ENCODE results near the gene OR6C2. TPM values are rescaled to one million over a fixed set of nuclear protein-coding genes. Genes with fewer than 3 reads are reported as not detected.
"Not testable (repeated sequence)": the region's sequence is repeated elsewhere in the genome, so short reads cannot be mapped to it uniquely, and the experiment has no call there.

Gene OR6C2
- total RNA-seq, 1 experiment from 2014 or later: not detected

GRCh38 chr12:55448825-55449224 lies 4.9 kb downstream of the OR6C2 start:
- Histone ChIP-seq H3K23ac (ENCODE audit: insufficient read length, low read depth, low read length) (no peak overlapping the region), H4K91ac (ENCODE audit: insufficient read length, low read depth, low read length) (no peak overlapping the region), H2BK5ac (ENCODE audit: insufficient read length, low read length) (no peak overlapping the region), H3K79me1 (ENCODE audit: insufficient read depth, low read depth, low read length, poor library complexity, severe bottlenecking) (no peaks in the 10 kb centered on the region), H2BK15ac (ENCODE audit: low read depth, low read length) (no peak overlapping the region), H3K56ac (ENCODE audit: insufficient read length, low read depth, low read length) (no peak overlapping the region), H3K27ac (ENCODE audit: insufficient read length, low read depth, low read length) (no peak overlapping the region), H3K18ac (ENCODE audit: insufficient read length, low read depth, low read length) (no peak overlapping the region), H2BK120ac (ENCODE audit: low read depth, low read length, poor library complexity, severe bottlenecking) (no peak overlapping the region), H3K27me3 (ENCODE audit: insufficient read depth, low read length) (no peaks in the 10 kb centered on the region), H3K4me2 (ENCODE audit: insufficient read depth, insufficient read length, low read length) (no peak overlapping the region), H3K79me2 (ENCODE audit: insufficient read depth, low read length) (no peaks in the 10 kb centered on the region), H3K4me1 (ENCODE audit: insufficient read depth, low read length) (no peaks in the 10 kb centered on the region), H2BK12ac (ENCODE audit: insufficient read length, low read depth, low read length) (no peak overlapping the region), H3K23me2 (ENCODE audit: insufficient read length, low read depth, low read length, poor library complexity, severe bottlenecking) (no peaks in the 10 kb centered on the region), H2AK5ac (ENCODE audit: insufficient read length, low read length) (no peak overlapping the region), H2BK20ac (ENCODE audit: low read depth, low read length, poor library complexity, severe bottlenecking) (no peak overlapping the region), H3K14ac (ENCODE audit: insufficient read depth, low read length) (no peak overlapping the region), H3K9me3 (ENCODE audit: control insufficient read depth, low read depth, low read length) (no peaks in the 10 kb centered on the region), H3K4ac (ENCODE audit: low read depth, low read length) (no peak overlapping the region), H4K5ac (ENCODE audit: insufficient read length, low read depth, low read length) (no peak overlapping the region), H3K9ac (ENCODE audit: extremely low read depth, insufficient read length, low read length) (no peak overlapping the region), H4K8ac (replicated peaks; ENCODE audit: insufficient read length, low read depth, low read length) (no peak overlapping the region), H2AFZ (ENCODE audit: low read length) (no peak overlapping the region), H4K20me1 (ENCODE audit: control insufficient read depth, insufficient read depth, insufficient read length) (no peaks in the 10 kb centered on the region), H3T11ph (ENCODE audit: low read length) (no peak overlapping the region)
- H3K27ac Mint-ChIP-seq: no peak overlapping the region
- DNase-seq: no peak
- H3K27me3 Mint-ChIP-seq (ENCODE audit: low read depth): 0 out of 2 replicates have a peak, but pooled peaks cover 1% of the 10 kb centered on the region
- no peaks in the 10 kb centered on the region for H3K4me1 Mint-ChIP-seq
- no peaks in the 10 kb centered on the region for H3K36me3 Mint-ChIP-seq (ENCODE audit: insufficient read depth in 1 of 3, low read depth in 3 of 3)
- no peaks in the 10 kb centered on the region for H3K9me3 Mint-ChIP-seq
- no peak for TF ChIP-seq CTCF (conservative IDR thresholded peaks at IDR 0.05)
- H3K4me3 Mint-ChIP-seq: no peak overlapping the region

DNA sequence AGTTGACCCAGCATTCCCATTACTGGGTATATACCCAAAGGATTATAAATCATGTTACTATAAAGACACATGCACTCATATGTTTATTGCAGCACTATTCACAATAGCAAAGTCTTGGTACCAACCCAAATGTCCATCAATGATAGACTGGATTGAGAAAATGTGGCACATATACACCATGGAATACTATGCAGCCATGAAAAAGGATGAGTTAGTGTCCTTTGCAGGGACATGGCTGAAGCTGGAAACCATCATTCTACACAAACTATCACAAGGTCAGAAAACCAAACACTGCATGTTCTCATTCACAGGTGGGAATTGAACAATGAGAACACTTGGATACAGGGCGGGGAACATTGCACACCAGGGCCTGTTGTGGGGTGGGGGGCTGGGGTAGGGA lies 21.1 kb downstream of the OR6C2 start:
- not testable (repeated sequence) for H3K56ac ChIP-seq (ENCODE audit: insufficient read length, low read depth, low read length); H3K4me1 ChIP-seq (ENCODE audit: insufficient read depth, low read length); H3K79me1 ChIP-seq (ENCODE audit: insufficient read depth, low read depth, low read length, poor library complexity, severe bottlenecking)

More for the DNA sequence above, 21.1 kb downstream of the OR6C2 start:
- not testable (repeated sequence) for H3K79me2 ChIP-seq (ENCODE audit: insufficient read depth, low read length); DNase-seq; H3K23me2 ChIP-seq (ENCODE audit: insufficient read length, low read depth, low read length, poor library complexity, severe bottlenecking); H3K23ac ChIP-seq (ENCODE audit: insufficient read length, low read depth, low read length); H3K27ac Mint-ChIP-seq; H2BK15ac ChIP-seq (ENCODE audit: low read depth, low read length); H3K27me3 ChIP-seq (ENCODE audit: insufficient read depth, low read length); H2AK5ac ChIP-seq (ENCODE audit: insufficient read length, low read length); H3K4me1 Mint-ChIP-seq; H3K4me3 Mint-ChIP-seq; H4K91ac ChIP-seq (ENCODE audit: insufficient read length, low read depth, low read length); H3K27ac ChIP-seq (ENCODE audit: insufficient read length, low read depth, low read length); H2BK20ac ChIP-seq (ENCODE audit: low read depth, low read length, poor library complexity, severe bottlenecking); H3K9ac ChIP-seq (ENCODE audit: extremely low read depth, insufficient read length, low read length); H3T11ph ChIP-seq (ENCODE audit: low read length); H3K4me2 ChIP-seq (ENCODE audit: insufficient read depth, insufficient read length, low read length); H4K20me1 ChIP-seq (ENCODE audit: control insufficient read depth, insufficient read depth, insufficient read length); H2BK5ac ChIP-seq (ENCODE audit: insufficient read length, low read length); H4K8ac ChIP-seq (replicated peaks; ENCODE audit: insufficient read length, low read depth, low read length); H2AFZ ChIP-seq (ENCODE audit: low read length); H3K4ac ChIP-seq (ENCODE audit: low read depth, low read length); H4K5ac ChIP-seq (ENCODE audit: insufficient read length, low read depth, low read length); H3K9me3 Mint-ChIP-seq; H3K27me3 Mint-ChIP-seq (ENCODE audit: low read depth); H3K9me3 ChIP-seq (ENCODE audit: control insufficient read depth, low read depth, low read length); H2BK120ac ChIP-seq (ENCODE audit: low read depth, low read length, poor library complexity, severe bottlenecking); H3K36me3 Mint-ChIP-seq (ENCODE audit: insufficient read depth in 1 of 3, low read depth in 3 of 3); H3K14ac ChIP-seq (ENCODE audit: insufficient read depth, low read length); H2BK12ac ChIP-seq (ENCODE audit: insufficient read length, low read depth, low read length); H3K18ac ChIP-seq (ENCODE audit: insufficient read length, low read depth, low read length)
- no CpG with 5 or more reads among the region's 1 CpG for WGBS (ENCODE audit: extremely low coverage, insufficient read length, low lambda C conversion rate)
